ENCODE measurements around the gene HOXA3. TPM values are rescaled to one million over a fixed set of nuclear protein-coding genes. Genes with fewer than 3 reads are reported as not detected.

The HOXA3 gene
- total RNA-seq, 1 experiment from 2014 or later: 9.2 TPM

DNA sequence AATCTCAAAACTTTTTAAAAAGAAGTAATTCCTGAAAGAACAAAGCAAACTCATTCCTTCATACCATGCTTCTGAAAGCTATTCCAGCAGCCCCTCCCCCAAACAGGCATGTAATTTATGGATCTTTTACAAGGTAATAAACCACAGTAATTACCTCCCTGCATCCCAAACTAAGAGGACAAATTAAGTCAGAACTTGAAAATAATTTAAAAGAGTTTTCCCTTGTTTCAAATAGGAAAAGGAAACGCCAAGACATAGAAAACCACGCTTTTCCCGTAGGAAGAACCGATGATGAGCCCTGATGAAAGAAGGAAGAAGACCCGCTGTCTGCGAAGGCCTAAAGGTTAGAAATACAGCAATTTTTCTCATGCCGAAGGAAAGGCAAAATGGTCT, 30.7 kb downstream of the HOXA3 start:
- TF ChIP-seq, protein P1, sequence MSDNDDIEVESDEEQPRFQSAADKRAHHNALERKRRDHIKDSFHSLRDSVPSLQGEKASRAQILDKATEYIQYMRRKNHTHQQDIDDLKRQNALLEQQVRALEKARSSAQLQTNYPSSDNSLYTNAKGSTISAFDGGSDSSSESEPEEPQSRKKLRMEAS (IDR thresholded peaks at IDR 0.05): no peak
- no peak for TF ChIP-seq POLR2A (IDR thresholded peaks at IDR 0.05; ENCODE audit: borderline replicate concordance, extremely low read depth, insufficient read depth, insufficient read length)
- TF ChIP-seq SP1 (IDR thresholded peaks at IDR 0.05; ENCODE audit: low read depth): no peak
- no peak for TF ChIP-seq EZH2 (IDR thresholded peaks at IDR 0.05)
- TF ChIP-seq, protein P2, sequence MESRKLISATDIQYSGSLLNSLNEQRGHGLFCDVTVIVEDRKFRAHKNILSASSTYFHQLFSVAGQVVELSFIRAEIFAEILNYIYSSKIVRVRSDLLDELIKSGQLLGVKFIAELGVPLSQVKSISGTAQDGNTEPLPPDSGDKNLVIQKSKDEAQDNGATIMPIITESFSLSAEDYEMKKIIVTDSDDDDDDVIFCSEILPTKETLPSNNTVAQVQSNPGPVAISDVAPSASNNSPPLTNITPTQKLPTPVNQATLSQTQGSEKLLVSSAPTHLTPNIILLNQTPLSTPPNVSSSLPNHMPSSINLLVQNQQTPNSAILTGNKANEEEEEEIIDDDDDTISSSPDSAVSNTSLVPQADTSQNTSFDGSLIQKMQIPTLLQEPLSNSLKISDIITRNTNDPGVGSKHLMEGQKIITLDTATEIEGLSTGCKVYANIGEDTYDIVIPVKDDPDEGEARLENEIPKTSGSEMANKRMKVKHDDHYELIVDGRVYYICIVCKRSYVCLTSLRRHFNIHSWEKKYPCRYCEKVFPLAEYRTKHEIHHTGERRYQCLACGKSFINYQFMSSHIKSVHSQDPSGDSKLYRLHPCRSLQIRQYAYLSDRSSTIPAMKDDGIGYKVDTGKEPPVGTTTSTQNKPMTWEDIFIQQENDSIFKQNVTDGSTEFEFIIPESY (IDR thresholded peaks at IDR 0.05; ENCODE audit: extremely low read depth, insufficient replicate concordance, low read length): no peak
- TF ChIP-seq YY1 (IDR thresholded peaks at IDR 0.05; ENCODE audit: extremely low read depth, insufficient replicate concordance, low read depth, low read length): no peak
- no peak for TF ChIP-seq ELF1 (IDR thresholded peaks at IDR 0.05; ENCODE audit: borderline replicate concordance, low read depth)
- TF ChIP-seq EGR1 (IDR thresholded peaks at IDR 0.05; ENCODE audit: low read depth): no peak
- TF ChIP-seq RAD21 (IDR thresholded peaks at IDR 0.05; ENCODE audit: low read depth): no peak
- no peak for TF ChIP-seq EZH2phosphoT487 (IDR thresholded peaks at IDR 0.05; ENCODE audit: borderline replicate concordance)
- TF ChIP-seq TCF7L2 (IDR thresholded peaks at IDR 0.05; ENCODE audit: borderline replicate concordance, extremely low read depth, insufficient read depth, insufficient read length): no peak
- no peak for TF ChIP-seq ZFX (IDR thresholded peaks at IDR 0.05)
- no peak for TF ChIP-seq CBX3 (IDR thresholded peaks at IDR 0.05; ENCODE audit: low read depth)
- TF ChIP-seq SRF (IDR thresholded peaks at IDR 0.05; ENCODE audit: low read depth): no peak
- no peak for TF ChIP-seq CEBPB (IDR thresholded peaks at IDR 0.05; ENCODE audit: low read depth)
- TF ChIP-seq, protein P3, sequence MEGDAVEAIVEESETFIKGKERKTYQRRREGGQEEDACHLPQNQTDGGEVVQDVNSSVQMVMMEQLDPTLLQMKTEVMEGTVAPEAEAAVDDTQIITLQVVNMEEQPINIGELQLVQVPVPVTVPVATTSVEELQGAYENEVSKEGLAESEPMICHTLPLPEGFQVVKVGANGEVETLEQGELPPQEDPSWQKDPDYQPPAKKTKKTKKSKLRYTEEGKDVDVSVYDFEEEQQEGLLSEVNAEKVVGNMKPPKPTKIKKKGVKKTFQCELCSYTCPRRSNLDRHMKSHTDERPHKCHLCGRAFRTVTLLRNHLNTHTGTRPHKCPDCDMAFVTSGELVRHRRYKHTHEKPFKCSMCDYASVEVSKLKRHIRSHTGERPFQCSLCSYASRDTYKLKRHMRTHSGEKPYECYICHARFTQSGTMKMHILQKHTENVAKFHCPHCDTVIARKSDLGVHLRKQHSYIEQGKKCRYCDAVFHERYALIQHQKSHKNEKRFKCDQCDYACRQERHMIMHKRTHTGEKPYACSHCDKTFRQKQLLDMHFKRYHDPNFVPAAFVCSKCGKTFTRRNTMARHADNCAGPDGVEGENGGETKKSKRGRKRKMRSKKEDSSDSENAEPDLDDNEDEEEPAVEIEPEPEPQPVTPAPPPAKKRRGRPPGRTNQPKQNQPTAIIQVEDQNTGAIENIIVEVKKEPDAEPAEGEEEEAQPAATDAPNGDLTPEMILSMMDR (IDR thresholded peaks at IDR 0.05 in 2 of 3, conservative IDR thresholded peaks at IDR 0.05 in 1 of 3; ENCODE audit: borderline replicate concordance in 1 of 3, insufficient read depth in 1 of 3, low read depth in 2 of 3, low read length in 2 of 3): no peak
- no peak for TF ChIP-seq FOSL1 (IDR thresholded peaks at IDR 0.05; ENCODE audit: low read depth)
- TF ChIP-seq, protein P4, sequence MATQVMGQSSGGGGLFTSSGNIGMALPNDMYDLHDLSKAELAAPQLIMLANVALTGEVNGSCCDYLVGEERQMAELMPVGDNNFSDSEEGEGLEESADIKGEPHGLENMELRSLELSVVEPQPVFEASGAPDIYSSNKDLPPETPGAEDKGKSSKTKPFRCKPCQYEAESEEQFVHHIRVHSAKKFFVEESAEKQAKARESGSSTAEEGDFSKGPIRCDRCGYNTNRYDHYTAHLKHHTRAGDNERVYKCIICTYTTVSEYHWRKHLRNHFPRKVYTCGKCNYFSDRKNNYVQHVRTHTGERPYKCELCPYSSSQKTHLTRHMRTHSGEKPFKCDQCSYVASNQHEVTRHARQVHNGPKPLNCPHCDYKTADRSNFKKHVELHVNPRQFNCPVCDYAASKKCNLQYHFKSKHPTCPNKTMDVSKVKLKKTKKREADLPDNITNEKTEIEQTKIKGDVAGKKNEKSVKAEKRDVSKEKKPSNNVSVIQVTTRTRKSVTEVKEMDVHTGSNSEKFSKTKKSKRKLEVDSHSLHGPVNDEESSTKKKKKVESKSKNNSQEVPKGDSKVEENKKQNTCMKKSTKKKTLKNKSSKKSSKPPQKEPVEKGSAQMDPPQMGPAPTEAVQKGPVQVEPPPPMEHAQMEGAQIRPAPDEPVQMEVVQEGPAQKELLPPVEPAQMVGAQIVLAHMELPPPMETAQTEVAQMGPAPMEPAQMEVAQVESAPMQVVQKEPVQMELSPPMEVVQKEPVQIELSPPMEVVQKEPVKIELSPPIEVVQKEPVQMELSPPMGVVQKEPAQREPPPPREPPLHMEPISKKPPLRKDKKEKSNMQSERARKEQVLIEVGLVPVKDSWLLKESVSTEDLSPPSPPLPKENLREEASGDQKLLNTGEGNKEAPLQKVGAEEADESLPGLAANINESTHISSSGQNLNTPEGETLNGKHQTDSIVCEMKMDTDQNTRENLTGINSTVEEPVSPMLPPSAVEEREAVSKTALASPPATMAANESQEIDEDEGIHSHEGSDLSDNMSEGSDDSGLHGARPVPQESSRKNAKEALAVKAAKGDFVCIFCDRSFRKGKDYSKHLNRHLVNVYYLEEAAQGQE (IDR thresholded peaks at IDR 0.05; ENCODE audit: low read depth): no peak
- Histone ChIP-seq H3K27me3 (ENCODE audit: insufficient read depth, low read length) (peaks cover 28% of the 10 kb centered on the region; the same call in 1 of the 2 replicates), H3K4me1 (ENCODE audit: control insufficient read depth in 1 of 2, insufficient read depth in 2 of 2, low read length in 2 of 2) (peaks cover 40 to 79% of the 10 kb centered on the region in 2 experiments), H3K27ac (ENCODE audit: low read depth, low read length) (no peak overlapping the region), H3K9me2 (ENCODE audit: insufficient read depth) (no peaks in the 10 kb centered on the region), H3K4me3 (replicated peaks in 1 of 2; ENCODE audit: low read depth in 1 of 2, low read length in 2 of 2) (no peak overlapping the region), H3K4me2 (ENCODE audit: low read length) (no peak overlapping the region), H3K9me3 (ENCODE audit: control insufficient read depth in 1 of 2, insufficient read depth in 1 of 2, low read depth in 1 of 2, low read length in 2 of 2) (no peaks in the 10 kb centered on the region), H3K79me2 (ENCODE audit: insufficient read depth, low read length) (no peaks in the 10 kb centered on the region), H3K36me3 (ENCODE audit: control insufficient read depth in 1 of 2, insufficient read depth in 2 of 2, low read length in 2 of 2) (no peaks in the 10 kb centered on the region), H4K20me1 (ENCODE audit: insufficient read depth) (no peaks in the 10 kb centered on the region), H3K9ac (ENCODE audit: low read length) (no peak overlapping the region), H2AFZ (ENCODE audit: low read depth, low read length, poor library complexity, severe bottlenecking) (no peak overlapping the region)
- ChIA-PET POLR2A (no interaction called here), RAD21 (ENCODE audit: low non-redundant PET in 1 of 2, low total read pairs in 2 of 2, uncharacterized antibody in 2 of 2, unreplicated experiment in 2 of 2) (no interaction called here), CTCF (no interaction called here)
- intact Hi-C loops (cut with micrococcal nuclease): no loop called here
- BruUV-seq (replicated peaks): no TSS peak
- ATAC-seq (no peak), DNase-seq (ENCODE audit: low read depth, low spot score) (no peak)

Measured in HCT116 (cell line).